Articular chondrocyte of knee joint (primary cell): ENCODE results near the gene GRM7. TPM values are rescaled to one million over a fixed set of nuclear protein-coding genes. Genes with fewer than 3 reads are reported as not detected.

Source experiments
- total RNA-seq: library from RNA; depleted of rRNA; stranded (reverse); fragments of >200 nt; gene quantifications from 2 replicates; pipeline ENCODE4 v1.2.3, GENCODE V29; 2012

The GRM7 gene
- total RNA-seq, result not detected in 2 replicates

GRCh38 chr3:6860954-6861624 lies at the start of gene GRM7:
Gene GRM7 (plus strand): TSS chr3:6861115.

